IMR-90 (cell line): Measurements from ENCODE around the gene MOB3A.

ENCODE experiments used
- BHLHE40 ChIP-seq: fragments of 150-350 bp; IDR thresholded peaks from 2 replicates; pipeline ENCODE4 v1.6.1; 2016; ENCODE audit warnings: mild to moderate bottlenecking, low read depth, low read length
- CEBPB ChIP-seq: IDR thresholded peaks from 2 replicates; pipeline ENCODE4 v1.6.1; 2012; ENCODE audit warnings: low read depth, low read length, improper control_type of control experiment
- CHD1 ChIP-seq: IDR thresholded peaks from 2 replicates; pipeline ENCODE4 v1.6.1; 2012; ENCODE audit warnings: low read depth, low read length, improper control_type of control experiment
- ELK1 ChIP-seq: fragments of 150-350 bp; IDR thresholded peaks from 2 replicates; pipeline ENCODE4 v1.6.1; 2016; ENCODE audit warnings: low read depth, mild to moderate bottlenecking, low read length, moderate library complexity, borderline replicate concordance
- MAFK ChIP-seq: IDR thresholded peaks from 2 replicates; pipeline ENCODE4 v1.6.1; 2012; ENCODE audit warnings: low read depth, low read length, improper control_type of control experiment
- MXI1 ChIP-seq: IDR thresholded peaks from 2 replicates; pipeline ENCODE4 v1.6.1; 2012; ENCODE audit warnings: low read depth, mild to moderate bottlenecking, low read length, moderate library complexity, borderline replicate concordance
- POLR2A ChIP-seq: IDR thresholded peaks from 2 replicates; pipeline ENCODE4 v1.6.1; 2012; ENCODE audit warnings: mild to moderate bottlenecking, low read depth, low read length
- RAD21 ChIP-seq: IDR thresholded peaks from 2 replicates; pipeline ENCODE4 v1.6.1; 2012; ENCODE audit warnings: low read length, improper control_type of control experiment
- RFX5 ChIP-seq: IDR thresholded peaks from 2 replicates; pipeline ENCODE4 v1.8.0; 2012; ENCODE audit warnings: low read depth, mild to moderate bottlenecking, low read length, moderate library complexity
- SMC3 ChIP-seq: fragments of 150-350 bp; IDR thresholded peaks from 2 replicates; pipeline ENCODE4 v1.6.1; 2016; ENCODE audit warnings: low read depth, mild to moderate bottlenecking, antibody characterized with exemption, low read length, moderate library complexity
- USF2 ChIP-seq: fragments of 150-350 bp; IDR thresholded peaks from 2 replicates; pipeline ENCODE4 v1.6.1; 2017; ENCODE audit warnings: mild to moderate bottlenecking, antibody characterized with exemption, low read length, low read depth
- TF ChIP-seq, protein P1 (sequence below): conservative IDR thresholded peaks from 2 replicates; pipeline ENCODE4 v1.5.1; 2012; ENCODE audit warnings: mild to moderate bottlenecking, low read depth, low read length, improper control_type of control experiment

DNA sequence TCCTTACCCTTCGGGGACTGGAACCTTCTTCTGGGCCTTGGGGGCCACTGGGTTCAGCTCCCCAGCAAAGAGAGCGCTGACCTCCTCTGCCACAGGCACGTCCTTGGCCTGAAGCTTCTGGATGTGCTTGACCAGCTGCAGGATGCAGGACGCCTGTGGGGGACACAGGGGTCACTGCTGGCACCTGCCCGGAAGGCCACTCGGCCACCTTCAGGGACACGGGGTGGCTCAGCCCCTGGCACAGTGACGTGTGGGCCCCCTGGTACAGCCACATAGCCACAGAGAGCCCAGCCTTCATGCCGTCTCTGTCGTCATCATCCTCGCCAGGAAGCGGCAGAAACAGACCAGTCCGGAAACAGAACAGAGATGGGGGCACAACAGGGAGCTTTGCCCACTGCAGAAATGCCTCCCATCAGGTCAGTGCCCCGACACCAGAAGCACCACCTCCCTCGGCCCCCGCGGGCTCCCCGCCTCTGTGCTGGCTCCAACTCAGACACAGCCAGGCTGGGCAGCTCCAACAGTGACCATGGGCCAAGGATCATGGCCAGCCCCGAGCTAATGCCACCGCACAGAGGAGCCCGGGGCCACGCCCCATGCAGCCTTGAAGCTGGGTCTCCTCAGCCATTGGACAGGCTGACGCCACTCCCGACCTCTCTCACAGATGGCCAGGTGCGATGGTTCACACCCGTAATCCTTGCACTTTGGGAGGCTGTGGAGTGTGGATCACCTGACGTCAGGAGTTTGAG lies 21.3 kb upstream of the MOB3A start:
- TF ChIP-seq, protein P1, sequence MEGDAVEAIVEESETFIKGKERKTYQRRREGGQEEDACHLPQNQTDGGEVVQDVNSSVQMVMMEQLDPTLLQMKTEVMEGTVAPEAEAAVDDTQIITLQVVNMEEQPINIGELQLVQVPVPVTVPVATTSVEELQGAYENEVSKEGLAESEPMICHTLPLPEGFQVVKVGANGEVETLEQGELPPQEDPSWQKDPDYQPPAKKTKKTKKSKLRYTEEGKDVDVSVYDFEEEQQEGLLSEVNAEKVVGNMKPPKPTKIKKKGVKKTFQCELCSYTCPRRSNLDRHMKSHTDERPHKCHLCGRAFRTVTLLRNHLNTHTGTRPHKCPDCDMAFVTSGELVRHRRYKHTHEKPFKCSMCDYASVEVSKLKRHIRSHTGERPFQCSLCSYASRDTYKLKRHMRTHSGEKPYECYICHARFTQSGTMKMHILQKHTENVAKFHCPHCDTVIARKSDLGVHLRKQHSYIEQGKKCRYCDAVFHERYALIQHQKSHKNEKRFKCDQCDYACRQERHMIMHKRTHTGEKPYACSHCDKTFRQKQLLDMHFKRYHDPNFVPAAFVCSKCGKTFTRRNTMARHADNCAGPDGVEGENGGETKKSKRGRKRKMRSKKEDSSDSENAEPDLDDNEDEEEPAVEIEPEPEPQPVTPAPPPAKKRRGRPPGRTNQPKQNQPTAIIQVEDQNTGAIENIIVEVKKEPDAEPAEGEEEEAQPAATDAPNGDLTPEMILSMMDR = no peak
- no peak for TF ChIP-seq POLR2A
- no peak for TF ChIP-seq RFX5
- no peak for TF ChIP-seq CHD1
- TF ChIP-seq RAD21 = no peak
- no peak for TF ChIP-seq USF2
- TF ChIP-seq MXI1 = no peak
- no peak for TF ChIP-seq SMC3
- no peak for TF ChIP-seq CEBPB
- no peak for TF ChIP-seq ELK1
- no peak for TF ChIP-seq MAFK
- TF ChIP-seq BHLHE40 = no peak
